ENCODE results near the gene ENTPD5.
"Not testable (repeated sequence)": the region's sequence is repeated elsewhere in the genome, so short reads cannot be mapped to it uniquely, and the experiment has no call there.

Gene ENTPD5

DNA sequence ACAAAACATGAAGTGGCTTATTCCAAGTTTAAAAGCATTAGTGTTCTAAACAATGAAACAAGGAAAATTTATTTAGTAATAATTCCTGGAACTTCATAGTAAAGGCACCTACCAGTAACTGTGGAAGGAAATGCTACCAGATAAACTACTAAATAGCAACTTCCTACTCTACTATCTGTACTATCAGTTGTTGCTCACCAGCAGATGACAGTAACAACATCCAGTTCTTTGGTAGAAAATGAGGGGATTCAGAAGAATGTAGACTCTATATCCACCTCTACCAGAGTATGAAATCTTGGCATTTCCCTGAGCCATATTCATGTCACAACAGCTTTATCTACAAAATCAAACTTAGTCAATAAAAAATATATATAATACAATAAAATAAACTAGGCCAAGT lies 3.1 kb downstream of the ENTPD5 start:
- H3K4me3 ChIP-seq (ENCODE audit: low read depth, low read length), result no peak overlapping the region
- no peak for DNase-seq
- TF ChIP-seq, protein P1, sequence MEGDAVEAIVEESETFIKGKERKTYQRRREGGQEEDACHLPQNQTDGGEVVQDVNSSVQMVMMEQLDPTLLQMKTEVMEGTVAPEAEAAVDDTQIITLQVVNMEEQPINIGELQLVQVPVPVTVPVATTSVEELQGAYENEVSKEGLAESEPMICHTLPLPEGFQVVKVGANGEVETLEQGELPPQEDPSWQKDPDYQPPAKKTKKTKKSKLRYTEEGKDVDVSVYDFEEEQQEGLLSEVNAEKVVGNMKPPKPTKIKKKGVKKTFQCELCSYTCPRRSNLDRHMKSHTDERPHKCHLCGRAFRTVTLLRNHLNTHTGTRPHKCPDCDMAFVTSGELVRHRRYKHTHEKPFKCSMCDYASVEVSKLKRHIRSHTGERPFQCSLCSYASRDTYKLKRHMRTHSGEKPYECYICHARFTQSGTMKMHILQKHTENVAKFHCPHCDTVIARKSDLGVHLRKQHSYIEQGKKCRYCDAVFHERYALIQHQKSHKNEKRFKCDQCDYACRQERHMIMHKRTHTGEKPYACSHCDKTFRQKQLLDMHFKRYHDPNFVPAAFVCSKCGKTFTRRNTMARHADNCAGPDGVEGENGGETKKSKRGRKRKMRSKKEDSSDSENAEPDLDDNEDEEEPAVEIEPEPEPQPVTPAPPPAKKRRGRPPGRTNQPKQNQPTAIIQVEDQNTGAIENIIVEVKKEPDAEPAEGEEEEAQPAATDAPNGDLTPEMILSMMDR (IDR thresholded peaks at IDR 0.05; ENCODE audit: low read depth, low read length), result no peak
- H3K9me3 ChIP-seq (ENCODE audit: severe bottlenecking), result no peaks in the 10 kb centered on the region
- H3K27me3 ChIP-seq (ENCODE audit: insufficient read depth, low read depth, severe bottlenecking), result no peaks in the 10 kb centered on the region
- H3K36me3 ChIP-seq, result peaks cover 2% of the 10 kb centered on the region; the same call in 1 of the 2 replicates
- no peak overlapping the region for H3K27ac ChIP-seq

DNA sequence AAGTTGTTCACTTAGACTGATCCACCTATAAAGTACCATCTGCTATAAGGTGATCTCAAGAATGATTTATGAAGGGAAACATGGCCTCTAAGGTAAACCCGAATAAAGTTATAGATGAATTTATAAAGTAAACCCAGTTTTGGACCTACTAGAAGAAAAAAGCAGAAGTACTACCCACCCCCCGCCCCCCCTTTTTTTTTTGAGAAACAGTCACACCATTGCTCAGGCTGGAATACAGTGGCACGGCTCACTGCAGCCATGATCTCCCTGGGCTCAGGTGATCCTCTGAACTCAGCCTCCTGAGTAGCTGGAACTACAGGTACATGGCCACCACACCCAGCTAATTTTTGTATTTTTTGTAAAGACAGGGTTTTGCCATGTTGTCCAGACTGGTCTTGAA lies 3.9 kb downstream of the ENTPD5 start:
- H3K4me3 ChIP-seq (ENCODE audit: low read depth, low read length), result no peak overlapping the region
- DNase-seq, result no peak
- H3K27ac ChIP-seq, result no peak overlapping the region
- no peaks in the 10 kb centered on the region for H3K27me3 ChIP-seq (ENCODE audit: insufficient read depth, low read depth, severe bottlenecking)
- TF ChIP-seq, protein P1 (IDR thresholded peaks at IDR 0.05; ENCODE audit: low read depth, low read length), result no peak
- H3K36me3 ChIP-seq, result peaks cover 2% of the 10 kb centered on the region; the same call in 1 of the 2 replicates
- H3K9me3 ChIP-seq (ENCODE audit: severe bottlenecking), result no peaks in the 10 kb centered on the region

DNA sequence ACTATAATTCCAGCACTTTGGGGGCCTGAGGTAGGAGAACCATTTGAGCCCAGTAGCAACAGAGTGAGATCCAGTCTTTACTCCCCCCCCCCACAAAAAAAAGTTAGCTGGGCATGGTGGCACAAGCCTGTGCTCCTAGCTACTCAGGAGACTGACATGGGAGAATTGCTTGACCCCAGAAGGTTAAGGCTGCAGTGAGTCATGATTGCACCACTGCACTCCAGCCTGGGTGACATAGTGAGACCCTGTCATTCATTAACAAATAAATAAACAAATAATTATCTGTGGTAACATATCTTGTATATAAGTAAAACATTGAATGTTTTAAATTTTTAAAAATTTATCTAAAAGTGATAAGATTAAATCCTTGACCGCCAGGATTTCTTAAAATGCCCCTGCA lies 4.8 kb downstream of the ENTPD5 start:
- Histone ChIP-seq H3K27ac (no peak overlapping the region), H3K36me3 (peaks cover 2% of the 10 kb centered on the region; the same call in 1 of the 2 replicates), H3K27me3 (ENCODE audit: insufficient read depth, low read depth, severe bottlenecking) (no peaks in the 10 kb centered on the region), H3K4me3 (ENCODE audit: low read depth, low read length) (no peak overlapping the region), H3K9me3 (ENCODE audit: severe bottlenecking) (no peaks in the 10 kb centered on the region)
- no peak for DNase-seq
- TF ChIP-seq, protein P1 (IDR thresholded peaks at IDR 0.05; ENCODE audit: low read depth, low read length), result no peak

DNA sequence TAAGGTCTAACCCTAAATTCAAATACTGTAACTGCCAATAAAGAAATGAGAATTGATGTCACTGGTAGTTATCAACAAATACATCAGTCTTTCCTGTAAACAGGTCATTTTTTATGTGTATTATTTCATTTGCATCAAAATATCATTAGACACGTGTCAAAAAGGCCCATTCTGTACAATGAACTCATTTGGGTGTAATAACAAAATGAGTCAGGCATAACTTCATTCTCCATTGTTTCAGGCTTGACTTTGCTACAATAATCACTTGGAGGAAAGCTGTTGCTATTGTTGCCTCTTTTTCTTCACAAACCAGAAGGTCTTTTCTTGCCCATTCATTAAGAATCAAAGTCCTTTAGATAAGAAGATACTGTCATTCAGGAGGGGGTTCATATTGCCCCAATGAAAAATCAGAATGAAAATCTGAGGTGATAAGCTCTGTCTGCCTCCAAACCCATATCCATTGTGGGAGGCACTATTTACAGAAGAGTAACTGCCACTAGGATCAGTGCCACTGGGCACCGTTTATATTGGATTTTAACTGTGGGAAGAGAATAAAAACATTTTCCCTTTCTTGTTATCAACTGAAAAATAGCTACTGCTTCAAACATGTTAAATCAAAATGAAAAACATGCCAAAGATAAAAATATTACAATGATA lies 10.1 kb downstream of the ENTPD5 start:
- no peaks in the 10 kb centered on the region for H3K36me3 ChIP-seq
- TF ChIP-seq, protein P1 (IDR thresholded peaks at IDR 0.05; ENCODE audit: low read depth, low read length), result no peak
- no peaks in the 10 kb centered on the region for H3K9me3 ChIP-seq (ENCODE audit: severe bottlenecking)
- H3K4me3 ChIP-seq (ENCODE audit: low read depth, low read length), result no peak overlapping the region
- no peaks in the 10 kb centered on the region for H3K27me3 ChIP-seq (ENCODE audit: insufficient read depth, low read depth, severe bottlenecking)
- DNase-seq, result no peak
- no peak overlapping the region for H3K27ac ChIP-seq

DNA sequence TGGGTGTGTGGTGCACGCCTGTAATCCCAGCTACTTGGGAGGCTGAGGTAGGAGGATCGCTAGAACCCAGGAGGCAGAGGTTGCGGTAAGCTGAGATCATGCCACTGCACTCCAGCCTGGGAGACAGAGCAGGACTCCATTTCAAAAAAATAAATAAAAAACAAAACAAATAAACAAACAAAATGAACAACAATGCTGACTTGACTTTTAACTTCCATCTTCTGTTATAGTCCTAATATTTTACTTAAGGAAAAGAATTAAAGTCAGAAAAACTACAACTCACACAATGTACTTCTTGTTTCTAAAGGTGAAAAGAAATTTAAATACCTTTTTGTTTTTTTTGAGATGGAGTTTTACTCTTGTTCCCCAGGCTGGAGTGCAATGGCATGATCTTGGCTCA lies 13.4 kb downstream of the ENTPD5 start:
- not testable (repeated sequence) for H3K27me3 ChIP-seq (ENCODE audit: insufficient read depth, low read depth, severe bottlenecking); H3K36me3 ChIP-seq; DNase-seq; H3K9me3 ChIP-seq (ENCODE audit: severe bottlenecking); H3K4me3 ChIP-seq (ENCODE audit: low read depth, low read length); H3K27ac ChIP-seq

DNA sequence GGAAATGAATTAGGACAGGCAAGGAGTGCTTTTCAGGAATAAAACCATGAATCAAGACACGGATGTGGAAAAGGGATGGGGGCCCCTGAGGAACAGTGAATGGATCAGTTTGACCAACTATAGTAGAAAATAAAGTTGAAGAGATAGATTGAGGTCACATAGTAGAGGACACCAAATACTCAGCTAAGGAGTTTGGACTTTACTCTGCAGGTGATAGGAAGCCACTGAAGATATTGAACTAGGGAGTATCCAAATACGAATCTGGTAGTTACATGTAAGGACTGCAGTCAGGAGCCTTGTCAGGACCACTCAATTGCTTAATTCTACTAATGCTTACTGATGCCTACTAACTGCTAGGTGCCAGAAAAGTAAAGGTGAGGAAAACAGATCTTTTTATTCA lies 20.4 kb downstream of the ENTPD5 start:
- TF ChIP-seq, protein P1 (IDR thresholded peaks at IDR 0.05; ENCODE audit: low read depth, low read length), result no peak
- Histone ChIP-seq H3K4me3 (ENCODE audit: low read depth, low read length) (no peak overlapping the region), H3K27ac (no peak overlapping the region), H3K9me3 (ENCODE audit: severe bottlenecking) (no peaks in the 10 kb centered on the region), H3K27me3 (ENCODE audit: insufficient read depth, low read depth, severe bottlenecking) (no peaks in the 10 kb centered on the region), H3K36me3 (no peaks in the 10 kb centered on the region)
- DNase-seq, result no peak
